Posterior cingulate gyrus (tissue), 11 donors: ENCODE data around the gene SLC6A11.

Experiments used
- DNase-seq, 10 donors: peaks; one replicate each; pipeline versions ENCODE4 v3.0.0 to v3.0.0-alpha.2; 2020 to 2021; ENCODE audit warnings: mixed read lengths in 3 of 10
- intact Hi-C: fragments of 100-400 bp; cut with DNase I; formaldehyde crosslinking; loops from one replicate; pipeline ENCODE4 v1.15.1; 2023

Gene SLC6A11

DNA sequence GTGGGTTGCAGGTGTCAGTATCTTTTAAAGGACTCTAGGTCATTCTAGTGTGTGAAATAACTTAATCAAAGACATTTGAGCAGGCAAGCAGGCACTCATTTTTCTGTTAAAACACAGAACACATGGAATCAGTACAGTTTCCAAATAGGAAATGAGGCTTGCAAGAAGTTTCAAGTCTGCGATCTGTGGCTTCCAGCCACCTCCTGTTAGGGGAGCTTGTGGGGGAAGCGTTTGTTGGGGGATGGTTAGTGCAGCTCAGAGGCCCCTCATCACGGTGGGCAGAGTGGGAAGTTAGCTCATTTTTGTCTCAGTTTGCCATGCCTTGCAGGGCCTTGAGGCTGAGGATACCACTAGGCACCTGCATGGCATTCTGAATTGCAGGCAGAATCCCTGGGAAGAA lies 59.9 kb downstream of the SLC6A11 start:
- DNase-seq, result no peak
- intact Hi-C loops, result no loop called here

DNA sequence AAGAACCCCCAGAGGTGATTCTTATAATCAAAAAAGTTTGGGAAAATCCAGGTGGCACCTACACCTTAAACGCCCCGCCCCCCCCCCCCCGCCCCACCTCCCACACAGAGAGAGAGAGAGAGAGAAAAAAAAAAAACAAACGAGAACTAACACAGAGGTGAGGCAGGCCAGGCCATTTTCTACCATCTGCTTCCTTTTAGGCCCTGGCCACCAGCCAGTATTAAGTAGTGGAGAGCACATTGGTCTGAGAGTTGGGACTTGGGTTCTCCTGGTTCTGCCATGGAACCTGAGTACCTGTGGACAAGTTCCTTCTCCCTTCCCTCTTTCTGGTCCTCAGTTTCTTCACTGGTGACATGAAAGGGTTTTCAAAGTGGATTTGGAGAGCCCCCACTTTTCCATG lies 60.6 kb downstream of the SLC6A11 start:
- intact Hi-C loops, result no loop called here
- no peak for DNase-seq

DNA sequence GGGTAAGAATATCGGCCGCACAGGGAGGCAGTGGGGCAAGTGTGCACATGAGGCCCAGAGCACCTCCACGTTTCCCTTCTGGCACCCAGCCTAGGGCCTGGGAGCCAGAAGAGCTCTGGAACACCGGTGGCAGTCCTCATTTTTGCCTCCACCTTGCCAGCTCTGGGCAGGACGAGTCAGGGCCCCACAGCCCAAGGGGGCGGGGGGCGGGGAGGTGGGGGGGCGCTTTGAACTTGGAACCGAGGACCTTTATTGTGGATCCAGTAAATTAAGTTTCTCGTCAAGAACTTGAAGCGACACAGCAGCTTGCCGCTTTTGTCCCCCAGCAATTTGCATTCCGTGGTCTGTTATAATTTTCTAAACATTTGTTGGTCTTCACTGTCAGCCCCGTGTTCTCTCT lies 66.8 kb downstream of the SLC6A11 start:
- intact Hi-C loops, result loop anchor here (2.0 kb wide), 1 partner anchor 124 kb away; no protein-coding TSS in a partner anchor
- no peak for DNase-seq

DNA sequence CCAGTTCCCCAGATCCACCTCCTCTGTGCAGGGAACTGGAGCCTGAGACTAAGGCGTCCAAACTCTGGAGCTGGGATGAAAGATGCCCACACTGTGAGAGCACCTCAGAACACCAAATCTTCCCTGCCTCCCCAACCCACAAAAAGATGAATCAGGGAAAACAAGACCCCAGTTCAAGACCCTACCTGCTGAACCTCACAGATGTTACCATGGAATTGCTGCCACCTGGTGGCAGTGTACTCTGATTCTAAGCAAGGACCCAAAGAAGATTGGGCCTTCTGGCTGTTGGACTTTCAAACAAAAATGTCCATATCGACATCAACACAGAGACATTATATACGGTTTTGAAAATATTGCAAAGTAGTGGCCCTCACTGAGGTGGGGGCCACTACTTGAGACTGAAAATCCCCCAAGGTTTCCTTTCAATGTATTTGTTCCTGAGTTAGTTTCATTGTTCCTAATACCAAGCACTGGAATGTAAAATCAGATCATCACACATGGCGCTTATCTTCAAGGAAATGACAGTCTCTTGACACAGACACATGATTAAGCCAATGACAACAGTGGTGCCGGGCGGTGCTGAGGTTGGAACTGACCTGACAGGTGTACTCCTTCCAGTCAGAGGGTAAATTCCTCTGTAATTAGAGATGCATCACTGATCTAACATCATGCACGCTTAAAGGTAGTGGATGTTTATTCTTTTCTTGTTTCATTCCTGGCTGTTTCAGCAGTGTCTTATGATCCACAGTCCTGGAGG lies 67.6 kb downstream of the SLC6A11 start:
- intact Hi-C loops, result loop anchor here (2.0 kb wide), 1 partner anchor 125 kb away; no protein-coding TSS in a partner anchor
- DNase-seq, result peak in 3 of 10 donors; percentile 29 to 33 (median 29)

DNA sequence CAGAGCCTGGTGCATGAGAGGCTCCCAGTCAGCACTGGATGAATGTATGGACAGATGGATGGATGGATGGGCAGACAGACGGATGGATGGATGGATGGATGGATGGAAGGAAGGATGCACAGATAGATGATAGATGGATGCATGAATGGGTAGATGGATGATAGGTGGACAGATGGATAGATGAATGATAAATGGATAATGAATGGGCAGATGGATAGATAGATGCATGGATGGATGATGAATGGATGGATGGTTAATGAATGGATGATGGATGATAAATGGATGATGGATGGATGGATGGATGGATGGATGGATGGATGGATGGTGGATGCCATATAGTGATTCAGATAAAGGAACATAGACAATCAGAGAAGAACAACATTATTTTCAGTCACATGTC lies 71.0 kb downstream of the SLC6A11 start:
- DNase-seq, result no peak
- intact Hi-C loops, result no loop called here

DNA sequence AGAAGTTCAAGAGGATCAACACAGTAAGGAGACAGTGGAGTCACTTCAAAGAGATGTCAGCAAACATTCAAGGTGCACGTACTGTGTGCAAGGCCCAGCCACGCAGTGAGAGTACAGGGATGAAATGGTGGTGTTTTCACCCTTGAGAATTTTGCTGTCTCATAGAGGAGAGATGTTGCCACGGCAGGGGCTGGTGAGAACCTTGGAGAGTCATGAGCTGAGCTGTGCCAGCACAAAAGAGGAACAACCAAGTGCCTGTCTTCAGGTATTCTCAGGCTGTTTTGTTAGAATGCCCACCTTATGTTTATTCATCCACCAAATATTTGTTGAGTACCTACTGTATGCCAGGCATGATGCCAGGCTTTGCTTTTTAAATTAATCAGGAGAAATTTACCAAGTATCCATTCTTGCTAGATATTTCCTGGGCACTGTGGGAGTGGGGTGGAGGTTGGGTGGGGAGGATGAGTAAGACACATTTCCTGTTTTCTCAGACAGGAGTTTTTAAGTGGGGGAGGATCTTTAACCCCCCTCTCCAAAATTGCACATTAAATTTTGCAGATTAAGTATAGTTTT lies 72.6 kb downstream of the SLC6A11 start:
- no peak for DNase-seq
- intact Hi-C loops, result no loop called here

DNA sequence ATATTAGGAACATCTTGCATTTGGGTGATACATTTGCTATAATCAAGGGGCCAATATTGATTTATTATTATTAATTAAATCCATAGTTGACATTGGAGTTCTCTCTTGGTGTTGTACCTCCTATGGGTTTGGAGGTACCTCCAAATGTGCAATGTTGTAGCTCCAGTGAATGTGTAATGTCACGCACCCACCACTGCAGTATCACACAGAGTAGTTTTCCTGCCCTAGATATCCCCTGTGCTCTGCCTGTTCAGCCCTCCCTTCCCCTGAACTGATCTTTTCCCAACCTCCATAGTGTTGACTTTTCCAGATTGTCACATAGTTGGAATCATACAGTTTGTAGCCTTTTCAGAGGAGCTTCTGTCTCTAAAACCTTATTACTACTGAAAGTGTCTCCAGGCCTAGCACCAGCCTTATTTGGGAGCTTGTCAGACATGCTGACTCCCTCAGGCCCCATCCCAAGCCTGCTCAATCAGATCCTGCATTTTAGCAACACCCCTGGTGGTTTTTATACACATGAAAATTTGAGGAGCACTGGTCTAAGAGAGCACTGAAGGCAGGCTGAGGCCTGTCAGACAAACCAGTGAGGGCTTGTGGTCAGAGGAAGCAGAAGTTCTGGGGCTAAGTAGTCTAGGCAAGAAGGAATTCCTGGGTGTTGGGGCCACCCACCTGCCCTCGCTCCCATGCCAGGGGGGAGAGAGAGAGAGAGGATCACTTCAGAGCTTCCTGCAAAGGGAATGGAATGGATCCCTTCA lies 73.4 kb downstream of the SLC6A11 start:
- no peak for DNase-seq
- intact Hi-C loops, result no loop called here

DNA sequence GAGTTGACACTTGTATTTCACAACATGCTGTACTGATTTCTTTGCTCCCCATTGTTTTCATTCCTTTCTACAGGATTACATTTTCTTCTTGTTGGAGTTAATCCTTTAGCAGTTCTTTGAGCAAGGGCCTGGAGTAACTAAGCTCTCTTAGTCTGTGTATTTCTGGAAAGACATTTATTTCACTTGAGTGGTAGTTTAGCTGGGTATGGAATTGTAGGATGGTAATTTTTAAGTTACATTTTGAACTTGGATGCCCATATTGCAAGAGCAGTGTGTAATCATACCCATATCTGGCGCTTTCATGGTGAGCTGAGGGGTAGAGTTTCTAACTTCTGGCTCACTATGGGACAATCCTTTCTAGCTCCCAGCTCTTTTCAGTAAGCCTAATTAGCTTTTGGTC lies 74.6 kb downstream of the SLC6A11 start:
- intact Hi-C loops, result no loop called here
- no peak for DNase-seq

DNA sequence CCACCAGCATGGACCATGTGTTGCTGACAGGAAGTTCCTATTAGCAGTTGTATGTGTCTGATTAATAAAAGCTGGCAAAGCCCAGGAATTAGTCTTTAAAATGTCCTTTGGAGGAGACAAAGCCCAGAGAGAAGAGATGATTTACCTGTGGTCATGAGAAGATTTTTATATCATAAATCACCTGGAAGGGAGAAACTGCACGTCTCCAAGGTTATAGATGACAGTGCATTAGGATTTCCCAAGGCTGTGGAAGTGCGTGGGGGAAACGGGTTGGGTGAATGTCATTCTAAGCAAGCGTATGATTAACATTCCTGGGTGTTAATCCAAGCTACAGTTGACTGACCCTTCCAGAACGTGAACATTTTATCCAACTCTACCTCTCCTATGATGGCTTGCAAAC lies 76.6 kb downstream of the SLC6A11 start:
- intact Hi-C loops, result no loop called here

DNA sequence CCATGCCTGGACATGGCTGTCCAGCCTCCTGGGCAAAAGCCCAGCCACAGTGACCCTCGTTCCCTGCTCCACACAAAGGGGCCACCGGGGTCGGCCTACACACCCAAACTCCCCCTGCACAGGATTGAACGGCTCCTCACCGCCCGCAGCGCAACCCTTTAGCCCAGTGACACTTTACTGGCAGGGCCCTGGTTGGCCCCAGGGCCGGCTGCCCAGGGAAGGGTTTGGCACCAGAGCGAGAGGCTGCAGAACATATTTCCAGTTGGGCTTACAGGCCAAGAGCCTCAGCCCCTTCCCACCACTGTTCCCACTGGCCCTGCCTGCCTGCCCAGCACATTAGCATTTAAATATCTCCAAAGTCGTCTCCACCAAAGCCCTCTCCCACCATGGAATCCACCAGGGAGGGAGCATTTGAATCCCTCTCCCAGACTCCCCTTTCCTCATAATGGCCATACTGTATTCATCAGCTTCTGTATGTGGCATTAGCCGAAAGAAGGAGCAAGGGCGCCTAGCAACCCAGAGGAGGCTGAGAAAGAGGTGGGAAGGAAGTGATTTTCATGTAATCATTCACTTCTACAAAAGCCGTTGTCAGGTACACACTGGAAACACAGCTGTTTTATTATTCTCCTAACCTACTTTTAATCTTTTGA lies 85.4 kb downstream of the SLC6A11 start:
- intact Hi-C loops, result no loop called here
- DNase-seq, result peak in 4 of 10 donors; percentile 12 to 84 (median 26)

More for the DNA sequence above, 76.6 kb downstream of the SLC6A11 start:
- DNase-seq, result no peak

DNA sequence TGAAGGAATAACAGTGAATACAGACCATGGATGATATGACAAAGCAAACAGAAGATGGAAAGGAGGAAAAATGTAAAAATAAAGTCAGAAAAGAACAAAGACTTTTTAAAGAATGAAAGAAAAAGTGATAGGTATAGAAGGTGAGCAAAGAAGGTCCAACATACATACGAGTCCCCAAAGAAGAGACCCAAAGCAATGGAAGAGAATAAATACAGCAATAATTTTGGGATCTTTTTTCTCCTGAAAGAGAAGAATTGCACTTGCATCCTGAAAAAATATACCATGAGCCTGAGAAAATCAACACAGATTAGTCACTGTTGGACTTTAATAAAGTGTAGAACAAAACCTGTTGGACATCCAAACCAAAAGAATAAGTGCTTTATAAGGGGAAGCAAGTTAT lies 91.2 kb downstream of the SLC6A11 start:
- DNase-seq, result no peak
- intact Hi-C loops, result no loop called here

DNA sequence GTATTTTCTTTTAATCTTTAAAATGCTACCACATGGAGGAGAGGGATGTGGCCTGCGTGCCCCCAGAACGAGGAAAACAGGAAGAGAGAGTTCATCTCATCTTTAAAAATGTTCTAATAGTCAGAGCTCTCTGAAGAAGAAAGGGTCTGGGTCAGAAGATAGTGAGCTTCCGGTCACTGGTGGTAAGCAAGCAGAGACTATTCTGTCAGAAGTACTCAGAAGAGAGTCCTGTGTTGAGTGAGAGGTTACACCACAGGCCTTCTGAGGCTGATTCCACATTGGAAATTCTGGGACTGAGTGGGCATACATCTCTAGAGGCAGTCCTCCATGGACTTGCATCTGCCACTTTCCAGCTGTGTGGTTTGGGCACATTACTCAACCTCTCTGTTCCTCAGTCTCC lies 94.3 kb downstream of the SLC6A11 start:
- no peak for DNase-seq
- intact Hi-C loops, result no loop called here

DNA sequence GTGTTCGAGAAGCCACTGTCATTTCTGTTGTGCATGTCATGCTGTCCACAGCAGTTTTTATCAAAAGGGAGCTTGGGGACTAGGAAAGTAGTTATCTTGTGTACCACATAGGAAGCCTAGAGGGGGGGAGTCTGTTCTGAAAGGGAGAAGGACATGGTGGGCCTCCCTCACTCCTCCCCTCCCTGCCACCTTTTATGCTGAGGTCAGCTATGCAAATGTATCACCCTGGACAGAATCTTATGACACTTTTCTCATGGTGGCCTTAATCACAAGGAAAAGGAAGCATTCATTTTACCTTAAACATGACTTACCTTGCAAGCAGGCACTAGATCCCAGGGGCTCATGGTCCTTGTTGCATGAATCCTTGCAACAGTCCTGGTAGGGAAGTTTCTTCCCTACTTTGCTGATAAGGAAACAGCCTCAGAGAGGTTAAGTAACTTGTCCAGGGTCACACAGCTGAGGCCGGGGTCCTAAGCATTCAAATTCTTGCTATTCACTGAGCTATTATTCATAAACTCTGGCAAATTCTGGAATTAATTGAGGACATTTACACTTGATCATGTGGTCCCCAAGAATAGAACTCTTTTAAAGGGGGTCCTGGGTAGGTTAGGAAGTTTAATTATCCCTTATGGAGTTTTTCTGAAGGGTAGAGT lies 95.4 kb downstream of the SLC6A11 start:
- intact Hi-C loops, result no loop called here
- DNase-seq, result no peak

DNA sequence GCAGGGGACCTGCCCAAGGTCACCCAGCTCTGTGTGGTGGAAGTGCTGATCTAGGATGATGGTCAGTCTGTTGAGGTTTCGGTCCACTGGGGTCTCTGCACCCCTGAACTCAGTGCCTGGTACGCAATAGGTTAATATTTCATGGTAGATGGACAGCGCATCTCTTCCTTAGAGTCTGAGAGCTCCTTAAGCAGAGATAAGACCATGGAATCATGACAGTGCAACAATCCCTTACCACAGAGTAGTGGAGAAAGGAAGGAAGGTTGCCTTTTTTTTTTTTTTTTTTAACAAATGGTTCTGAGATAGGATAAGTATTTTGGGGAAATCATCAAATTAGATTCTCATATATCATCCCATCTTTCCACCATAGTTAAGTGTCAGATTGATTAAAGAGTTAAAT lies 96.8 kb downstream of the SLC6A11 start:
- no peak for DNase-seq
- intact Hi-C loops, result no loop called here

DNA sequence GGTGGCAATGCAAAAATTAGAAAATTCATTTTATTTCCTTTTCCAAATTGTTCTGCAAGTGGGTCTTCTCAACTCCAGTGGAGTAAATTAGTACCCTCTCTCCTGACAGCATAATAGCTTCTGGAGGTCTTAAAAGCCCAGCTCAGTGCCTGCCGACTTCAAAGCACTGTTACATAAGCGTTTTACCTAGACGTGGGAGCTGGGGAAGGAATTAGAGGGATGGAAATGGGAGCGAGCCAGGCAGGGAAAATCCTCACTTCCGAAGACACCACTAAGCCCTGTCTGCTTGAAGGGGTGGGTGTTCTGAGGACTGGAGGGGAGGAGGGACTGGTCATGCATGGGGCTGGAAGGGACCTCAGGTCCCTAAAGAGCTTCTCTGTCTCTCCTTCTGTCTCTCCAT lies 99.3 kb downstream of the SLC6A11 start:
- no peak for DNase-seq
- intact Hi-C loops, result no loop called here

DNA sequence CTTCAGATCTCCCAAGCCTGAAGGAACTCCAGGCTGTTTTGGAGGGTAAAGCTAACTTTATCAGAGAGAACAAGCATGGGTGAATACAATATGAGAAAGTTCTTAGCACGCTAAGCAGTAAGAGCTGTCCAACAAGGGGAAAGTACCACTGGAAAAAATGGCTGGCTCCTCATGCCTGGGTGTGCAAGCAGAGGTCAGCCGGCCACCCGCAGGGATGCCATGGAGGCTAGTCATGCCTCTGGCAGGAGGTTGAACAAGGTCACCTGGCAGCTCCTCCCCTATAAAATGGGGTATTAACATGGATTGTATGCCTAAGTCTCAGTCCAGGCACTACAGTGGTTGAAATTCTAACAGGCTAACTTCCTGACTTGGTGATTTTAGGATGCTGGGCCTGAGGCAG lies 101.1 kb downstream of the SLC6A11 start:
- intact Hi-C loops, result no loop called here
- no peak for DNase-seq

DNA sequence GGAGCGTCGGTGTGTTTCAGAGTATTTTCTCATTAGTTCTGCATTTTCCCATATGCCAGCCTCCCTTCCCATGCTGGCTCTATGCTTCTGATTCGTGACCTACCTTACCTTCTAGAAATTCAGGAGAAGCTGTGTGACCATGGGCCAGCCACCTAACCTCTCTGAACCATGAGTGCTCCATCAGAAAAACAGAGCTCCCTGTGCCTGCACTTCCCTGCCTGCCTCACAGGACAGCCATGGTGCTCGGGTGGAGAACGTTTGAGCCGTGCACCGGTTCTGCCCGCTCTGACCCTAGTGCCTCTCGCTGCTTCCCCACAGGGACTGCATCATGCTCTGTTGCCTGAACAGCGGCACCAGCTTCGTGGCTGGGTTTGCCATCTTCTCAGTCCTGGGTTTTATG lies 102.0 kb downstream of the SLC6A11 start:
- intact Hi-C loops, result no loop called here
- DNase-seq, result no peak

DNA sequence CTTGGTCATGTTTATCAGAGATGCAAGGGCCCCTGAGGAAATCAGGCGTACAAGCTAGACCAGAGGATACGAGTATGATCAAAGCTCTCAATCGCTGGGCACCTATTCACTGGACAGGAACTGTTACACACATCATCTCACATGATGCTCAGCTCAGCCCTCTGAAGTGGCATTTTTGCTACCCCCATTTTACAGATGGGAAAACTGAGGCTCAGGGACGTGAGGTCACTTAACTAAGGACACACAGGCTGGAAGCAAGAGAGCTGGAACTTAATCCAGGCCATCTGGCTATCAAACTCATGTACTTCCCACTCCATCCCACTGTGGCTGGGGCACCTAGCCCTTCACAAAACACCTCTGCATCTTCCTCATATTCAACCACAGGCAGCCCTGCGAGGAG lies 103.6 kb downstream of the SLC6A11 start:
- DNase-seq, result no peak
- intact Hi-C loops, result no loop called here

DNA sequence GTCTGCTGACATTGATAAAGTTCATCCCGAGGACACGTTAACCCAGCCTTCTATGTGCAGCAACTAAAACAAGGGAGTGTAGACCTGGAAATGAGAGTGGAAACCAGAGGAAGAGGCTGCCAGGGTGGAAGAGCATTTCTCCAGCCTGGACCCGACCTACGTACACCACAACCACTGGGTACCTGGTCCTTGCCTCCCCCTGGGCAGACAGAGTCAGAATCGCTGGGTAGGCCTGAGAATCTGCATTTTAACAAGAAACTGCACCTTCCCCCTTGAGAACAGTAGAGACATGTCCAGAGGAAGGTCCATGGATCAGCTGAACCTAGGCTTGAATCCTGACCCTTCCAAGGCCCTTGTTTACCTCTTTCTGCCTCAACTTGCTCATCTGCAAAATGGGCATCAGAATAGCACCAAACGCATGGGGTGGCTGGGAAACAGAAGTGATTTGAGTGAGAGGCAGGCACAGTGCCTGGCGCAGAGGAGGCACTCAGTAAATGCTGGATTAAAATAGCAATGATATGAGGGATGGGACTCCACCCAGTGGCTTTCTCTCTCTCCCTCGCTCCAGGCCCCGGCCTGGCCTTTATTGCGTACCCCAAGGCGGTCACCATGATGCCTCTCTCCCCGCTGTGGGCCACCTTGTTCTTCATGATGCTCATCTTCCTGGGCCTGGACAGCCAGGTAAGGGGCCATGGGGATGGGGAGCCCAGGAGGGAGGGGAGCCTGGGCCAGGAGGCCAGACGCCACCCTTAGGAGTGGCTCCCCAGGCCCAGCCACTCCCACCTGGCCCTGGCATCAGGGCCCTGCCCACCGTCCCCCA lies 109.6 kb downstream of the SLC6A11 start:
- DNase-seq, result no peak
- intact Hi-C loops, result no loop called here
